Keratinocyte (primary cell): ENCODE data around the gene LIMD2. TPM values are rescaled to one million over a fixed set of nuclear protein-coding genes. Genes with fewer than 3 reads are reported as not detected.

ENCODE experiments used
- DNase-seq: peaks from one replicate; pipeline ENCODE4 v3.0.0-alpha.2; 2011; ENCODE audit warnings: low read depth, missing footprints, low spot score
- FAIRE-seq: peaks from 2 replicates; lab custom pipeline; 2011; peaks lifted over from hg19 to GRCh38; lab: Jason Lieb, UNC
- H2AFZ ChIP-seq: 2 replicates; pipeline ENCODE4 v1.6.0; 2012; ENCODE audit warnings: low read length, control low read depth, inconsistent platforms; ENCODE audit not compliant: control insufficient read depth
- H3K27ac ChIP-seq: 2 replicates; pipeline ENCODE4 v1.5.1; 2011; ENCODE audit warnings: low read length; ENCODE audit not compliant: control insufficient read depth, insufficient read depth
- H3K27me3 ChIP-seq: 3 replicates; pipeline ENCODE4 v1.6.0; 2011; ENCODE audit warnings: low read length; ENCODE audit not compliant: control insufficient read depth, insufficient read depth; ENCODE audit errors: extremely low read depth
- H3K36me3 ChIP-seq, 2 experiments: 2 replicates in 1 of 2; 3 replicates in 1 of 2; pipeline ENCODE4 v1.5.1; 2011; ENCODE audit warnings: low read length in 2 of 2, mild to moderate bottlenecking in 1 of 2; ENCODE audit not compliant: control insufficient read depth in 2 of 2, insufficient read depth in 2 of 2; ENCODE audit errors: extremely low read depth in 1 of 2
- H3K4me1 ChIP-seq: 3 replicates; pipeline ENCODE4 v1.5.1; 2011; ENCODE audit warnings: low read length; ENCODE audit not compliant: control insufficient read depth, insufficient read depth; ENCODE audit errors: extremely low read depth
- H3K4me2 ChIP-seq: 3 replicates; pipeline ENCODE4 v1.6.0; 2011; ENCODE audit warnings: low read depth, low read length; ENCODE audit not compliant: control insufficient read depth, insufficient read depth; ENCODE audit errors: extremely low read depth
- H3K4me3 ChIP-seq, 3 experiments: fragments of 200-600 bp in 1 of 3; sonication (generic) in 1 of 3; 2 replicates in 2 of 3; 3 replicates in 1 of 3; pipeline ENCODE4 v1.5.1; 2011 to 2016; ENCODE audit warnings: low read length in 3 of 3, mild to moderate bottlenecking in 3 of 3, control low read depth in 2 of 3, inconsistent platforms in 1 of 3, low read depth in 1 of 3, mixed read lengths in 1 of 3, mixed run types in 1 of 3, moderate library complexity in 1 of 3; ENCODE audit not compliant: control insufficient read depth in 2 of 3, insufficient read depth in 2 of 3; ENCODE audit errors: extremely low read depth in 1 of 3
- H3K79me2 ChIP-seq: 2 replicates; pipeline ENCODE4 v1.6.0; 2012; ENCODE audit warnings: low read length; ENCODE audit not compliant: control insufficient read depth, insufficient read depth
- H3K9ac ChIP-seq: 3 replicates; pipeline ENCODE4 v1.6.0; 2011; ENCODE audit warnings: low read length; ENCODE audit not compliant: control insufficient read depth, insufficient read depth; ENCODE audit errors: extremely low read depth
- H3K9me1 ChIP-seq: 3 replicates; pipeline ENCODE4 v1.6.0; 2011; ENCODE audit warnings: low read length; ENCODE audit not compliant: control insufficient read depth, insufficient read depth; ENCODE audit errors: extremely low read depth
- H3K9me3 ChIP-seq: 2 replicates; pipeline ENCODE4 v1.5.1; 2012; ENCODE audit warnings: low read depth, low read length; ENCODE audit not compliant: control insufficient read depth
- H4K20me1 ChIP-seq: 3 replicates; pipeline ENCODE4 v1.6.0; 2011; ENCODE audit warnings: low read length; ENCODE audit not compliant: control insufficient read depth, insufficient read depth; ENCODE audit errors: extremely low read depth
- EZH2 ChIP-seq: IDR thresholded peaks from one replicate; pipeline ENCODE4 v1.6.1; 2012; ENCODE audit warnings: inconsistent platforms, mild to moderate bottlenecking, low read length, moderate library complexity
- dilution Hi-C: fragments of 300-500 bp; cut with MboI; formaldehyde crosslinking; loops from one replicate; pipeline ENCODE4 v1.7.0; 2020; ENCODE audit warnings: low sequenced_read_pairs; ENCODE audit not compliant: extremely low pct_ligation_motif_present
- polyA plus RNA-seq, 5 experiments: library from polyadenylated mRNA; depleted of rRNA in 3 of 5; stranded (reverse) in 3 of 5; stranded (forward) in 1 of 5; unstranded in 1 of 5; fragments of >200 nt; gene quantifications; 1 replicate in 1 of 5; 2 replicates in 3 of 5; 3 replicates in 1 of 5; pipeline versions ENCODE4 v1.2.1 to v1.2.3, GENCODE V29; 2011 to 2012; ENCODE audit warnings: missing spikeins in 2 of 5, low read depth in 1 of 5, low replicate concordance in 1 of 5
- TF ChIP-seq, protein P1 (sequence below), 3 experiments: IDR thresholded peaks in 1 of 3; conservative IDR thresholded peaks in 1 of 3; optimal IDR thresholded peaks in 1 of 3; 2 replicates in 2 of 3; 3 replicates in 1 of 3; pipeline versions ENCODE3 to v1.5.1; 2011; ENCODE audit warnings: low read length in 3 of 3, mild to moderate bottlenecking in 3 of 3, moderate library complexity in 2 of 3, control low read depth in 1 of 3, inconsistent platforms in 1 of 3; ENCODE audit not compliant: insufficient read depth in 2 of 3; ENCODE audit errors: extremely low read depth in 1 of 3

LIMD2 gene
- polyA plus RNA-seq, 1 donor (not counting 4 experiments of a cell fraction or from before 2014, with no cell fraction given), result 1.6 TPM

DNA sequence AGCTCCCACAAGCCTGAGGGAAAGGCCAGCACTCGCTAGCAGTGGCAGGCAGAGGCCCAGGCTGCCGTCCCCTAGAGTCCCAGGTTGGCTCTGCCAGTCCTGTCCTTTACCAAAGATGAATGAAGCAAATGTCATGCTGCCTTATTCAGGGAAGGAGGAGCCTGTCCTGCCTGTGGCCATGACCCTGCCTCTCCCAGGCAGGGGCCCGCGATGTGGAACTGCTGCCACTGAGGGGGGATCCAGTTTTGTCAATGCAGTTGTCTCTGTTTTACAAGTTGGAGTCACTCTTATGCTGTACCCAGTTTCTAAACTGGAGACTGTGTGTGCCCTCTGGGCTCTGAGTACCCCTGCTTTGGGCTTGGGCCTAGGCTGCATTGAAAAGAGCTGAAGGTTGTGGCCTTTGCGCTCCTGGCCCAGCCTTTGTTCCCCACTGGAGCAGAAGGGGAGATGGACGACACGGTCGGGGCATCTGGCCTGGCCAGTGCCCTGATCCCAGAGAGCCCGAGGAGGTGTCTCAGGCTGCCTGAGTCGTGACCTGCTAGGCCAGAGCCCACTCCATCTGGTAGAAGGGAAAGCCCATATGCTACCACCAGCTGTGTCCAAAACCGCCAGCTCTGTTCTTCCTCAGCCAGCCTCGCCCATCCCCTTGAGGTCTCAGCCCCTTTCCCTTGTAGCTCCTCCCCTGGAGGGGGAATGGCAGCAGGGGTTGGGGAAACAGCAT is 5.5 kb downstream of the LIMD2 start:
- H3K9me1 ChIP-seq, result no peaks in the 10 kb centered on the region
- H3K79me2 ChIP-seq, result no peaks in the 10 kb centered on the region
- H3K27me3 ChIP-seq, result no peaks in the 10 kb centered on the region
- H3K9ac ChIP-seq, result no peak overlapping the region
- DNase-seq, result no peak
- TF ChIP-seq EZH2, result no peak
- TF ChIP-seq, protein P1, sequence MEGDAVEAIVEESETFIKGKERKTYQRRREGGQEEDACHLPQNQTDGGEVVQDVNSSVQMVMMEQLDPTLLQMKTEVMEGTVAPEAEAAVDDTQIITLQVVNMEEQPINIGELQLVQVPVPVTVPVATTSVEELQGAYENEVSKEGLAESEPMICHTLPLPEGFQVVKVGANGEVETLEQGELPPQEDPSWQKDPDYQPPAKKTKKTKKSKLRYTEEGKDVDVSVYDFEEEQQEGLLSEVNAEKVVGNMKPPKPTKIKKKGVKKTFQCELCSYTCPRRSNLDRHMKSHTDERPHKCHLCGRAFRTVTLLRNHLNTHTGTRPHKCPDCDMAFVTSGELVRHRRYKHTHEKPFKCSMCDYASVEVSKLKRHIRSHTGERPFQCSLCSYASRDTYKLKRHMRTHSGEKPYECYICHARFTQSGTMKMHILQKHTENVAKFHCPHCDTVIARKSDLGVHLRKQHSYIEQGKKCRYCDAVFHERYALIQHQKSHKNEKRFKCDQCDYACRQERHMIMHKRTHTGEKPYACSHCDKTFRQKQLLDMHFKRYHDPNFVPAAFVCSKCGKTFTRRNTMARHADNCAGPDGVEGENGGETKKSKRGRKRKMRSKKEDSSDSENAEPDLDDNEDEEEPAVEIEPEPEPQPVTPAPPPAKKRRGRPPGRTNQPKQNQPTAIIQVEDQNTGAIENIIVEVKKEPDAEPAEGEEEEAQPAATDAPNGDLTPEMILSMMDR (optimal IDR thresholded peaks at IDR 0.05 in 1 of 3, IDR thresholded peaks at IDR 0.05 in 1 of 3, conservative IDR thresholded peaks at IDR 0.05 in 1 of 3; ENCODE audit: extremely low read depth in 1 of 3, insufficient read depth in 2 of 3, low read length in 3 of 3), result no peak
- no peak for FAIRE-seq
- peaks cover 16 to 19% of the 10 kb centered on the region in 2 experiments for H3K36me3 ChIP-seq
- no peak overlapping the region for H3K4me2 ChIP-seq
- dilution Hi-C loops, result no loop called here
- no peaks in the 10 kb centered on the region for H4K20me1 ChIP-seq
- H3K9me3 ChIP-seq, result no peaks in the 10 kb centered on the region
- H3K4me1 ChIP-seq, result no peaks in the 10 kb centered on the region
- H2AFZ ChIP-seq, result no peak overlapping the region
- H3K4me3 ChIP-seq, result no peak overlapping the region
- no peak overlapping the region for H3K27ac ChIP-seq

DNA sequence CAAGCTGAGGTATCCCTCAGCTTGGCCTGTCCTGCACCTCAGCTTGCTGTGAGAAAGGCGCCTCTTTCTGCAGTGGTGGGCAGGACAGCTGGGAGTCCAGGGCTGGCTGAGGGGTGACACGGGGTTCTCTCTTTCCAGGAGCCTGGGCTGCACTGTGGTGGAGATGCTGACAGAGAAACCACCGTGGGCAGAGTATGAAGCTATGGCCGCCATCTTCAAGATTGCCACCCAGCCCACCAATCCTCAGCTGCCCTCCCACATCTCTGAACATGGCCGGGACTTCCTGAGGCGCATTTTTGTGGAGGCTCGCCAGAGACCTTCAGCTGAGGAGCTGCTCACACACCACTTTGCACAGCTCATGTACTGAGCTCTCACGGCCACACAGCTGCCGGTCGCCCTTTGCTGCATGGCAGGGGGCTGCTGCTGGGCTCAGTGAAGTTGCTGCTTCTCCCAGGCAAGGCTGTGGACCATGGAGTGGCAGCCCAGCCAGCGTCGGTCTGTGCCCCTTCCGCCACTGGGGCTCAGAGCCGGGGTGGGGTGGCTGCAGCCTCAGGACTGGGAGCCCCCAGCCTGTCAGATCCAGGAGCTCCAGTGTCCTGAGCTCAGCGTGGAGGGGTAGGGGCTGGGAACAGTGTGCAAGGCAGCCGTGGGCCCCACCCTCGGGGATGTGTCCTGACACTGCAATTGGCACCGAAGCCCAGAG is 6.4 kb downstream of the LIMD2 start:
- H3K9ac ChIP-seq, result no peak overlapping the region
- H3K79me2 ChIP-seq, result no peaks in the 10 kb centered on the region
- DNase-seq, result no peak
- FAIRE-seq, result no peak
- no peaks in the 10 kb centered on the region for H3K9me1 ChIP-seq
- peaks cover 19% of the 10 kb centered on the region in 2 experiments for H3K36me3 ChIP-seq
- H3K27me3 ChIP-seq, result no peaks in the 10 kb centered on the region
- no peaks in the 10 kb centered on the region for H3K4me1 ChIP-seq
- no peak overlapping the region for H3K4me3 ChIP-seq
- no peak overlapping the region for H3K27ac ChIP-seq
- no peak overlapping the region for H3K4me2 ChIP-seq
- dilution Hi-C loops, result no loop called here
- no peaks in the 10 kb centered on the region for H4K20me1 ChIP-seq
- TF ChIP-seq, protein P1 (optimal IDR thresholded peaks at IDR 0.05 in 1 of 3, IDR thresholded peaks at IDR 0.05 in 1 of 3, conservative IDR thresholded peaks at IDR 0.05 in 1 of 3; ENCODE audit: extremely low read depth in 1 of 3, insufficient read depth in 2 of 3, low read length in 3 of 3), result no peak
- no peak for TF ChIP-seq EZH2
- no peak overlapping the region for H2AFZ ChIP-seq
- H3K9me3 ChIP-seq, result no peaks in the 10 kb centered on the region
